Activated CD8-positive, alpha-beta memory T cell treated with anti-CD3 and anti-CD28 coated beads, Interleukin-2, amount 10 ng/mL, durations not matched to agents 7 days and 5 days (primary cell): ENCODE results near the gene ZNF511. TPM values are rescaled to one million over a fixed set of nuclear protein-coding genes. Genes with fewer than 3 reads are reported as not detected.

ENCODE experiments used
- ATAC-seq: fragments of 150-1000 bp; cut with Tn5 transposase; one replicate; pipeline ENCODE4 v1.10.0; 2021; ENCODE audit warnings: moderate library complexity
- CTCF ChIA-PET: fragments of 350-600 bp; sonication (Branson Sonifier 250); formaldehyde crosslinking; loops from one replicate; lab custom pipeline; 2021; ENCODE audit warnings: antibody characterized with exemption; lab: Charles Lee
- DNase-seq: peaks from one replicate; pipeline ENCODE4 v3.0.0-alpha.2; 2020
- H3K27ac Mint-ChIP-seq: one replicate; pipeline ENCODE4 v1.8.0; 2021; ENCODE audit warnings: mild to moderate bottlenecking, mixed read lengths
- H3K27me3 Mint-ChIP-seq: one replicate; pipeline ENCODE4 v1.8.0; 2021; ENCODE audit warnings: mixed read lengths
- H3K36me3 Mint-ChIP-seq: one replicate; pipeline ENCODE4 v1.8.0; 2021; ENCODE audit warnings: mild to moderate bottlenecking, mixed read lengths
- H3K4me1 Mint-ChIP-seq: one replicate; pipeline ENCODE4 v1.8.0; 2021; ENCODE audit warnings: mixed read lengths
- H3K4me3 Mint-ChIP-seq: one replicate; pipeline ENCODE4 v1.8.0; 2021; ENCODE audit warnings: mild to moderate bottlenecking, moderate library complexity, mixed read lengths
- H3K9me3 Mint-ChIP-seq: one replicate; pipeline ENCODE4 v1.8.0; 2022; ENCODE audit warnings: low read depth, mixed read lengths
- total RNA-seq, 2 experiments: library from RNA; stranded (reverse); gene quantifications; one replicate each; pipeline ENCODE4 v1.2.3, GENCODE V29; 2021

Gene ZNF511
- total RNA-seq, 2 experiments from 2014 or later: 50.7 to 60.1 TPM

DNA sequence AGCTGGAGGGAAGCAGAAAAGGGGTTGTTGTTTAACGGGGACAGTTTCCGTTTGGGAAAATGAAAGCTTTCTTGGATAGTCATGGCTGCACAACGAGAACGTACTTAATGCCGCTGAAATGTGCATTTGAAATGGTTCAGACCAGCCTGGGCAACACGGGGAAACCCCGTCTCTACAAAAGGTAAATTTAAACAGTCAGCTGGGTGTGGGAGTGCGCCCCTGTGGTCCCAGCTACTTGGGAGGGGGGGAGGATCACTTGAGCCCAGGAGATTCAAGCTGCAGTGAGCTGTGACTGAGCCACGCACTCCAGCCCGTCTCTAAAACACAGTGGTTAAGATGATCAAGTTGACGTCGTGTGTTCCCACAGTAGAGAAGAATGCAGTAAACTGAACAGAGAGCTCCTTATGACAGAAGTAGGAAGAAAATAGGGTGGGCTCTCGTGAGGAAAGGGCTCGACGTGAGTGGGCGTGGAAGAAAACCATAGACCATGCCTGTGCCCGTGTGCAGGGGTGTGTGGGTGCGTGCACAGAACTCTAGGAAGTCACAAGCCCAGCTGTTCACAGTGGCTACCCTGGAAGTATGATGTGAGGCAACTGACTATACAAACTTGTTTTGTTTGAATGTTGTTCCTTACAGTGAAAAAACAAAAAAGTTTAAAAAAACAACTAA is 53.2 kb downstream of the ZNF511 start:
- peaks cover 10% of the 10 kb centered on the region for H3K4me1 Mint-ChIP-seq

More for the DNA sequence above, 53.2 kb downstream of the ZNF511 start:
- H3K27me3 Mint-ChIP-seq: no peaks in the 10 kb centered on the region
- H3K9me3 Mint-ChIP-seq: no peaks in the 10 kb centered on the region
- H3K36me3 Mint-ChIP-seq: peaks cover 2% of the 10 kb centered on the region
- CTCF ChIA-PET: interaction anchor here (0.6 to 1.9 kb wide), 4 partner anchors 9 to 47 kb away, joined by 3 to 8 read pairs (median 4); partner anchors contain the start of gene PRAP1
- peak overlapping the region; percentile 16 for H3K27ac Mint-ChIP-seq
- DNase-seq (no peak), ATAC-seq (no peak)
- H3K4me3 Mint-ChIP-seq: peak overlapping the region; percentile 13

Other genes with a start within 250 kb of the ZNF511 start
- gene ADGRA1, start 221.0 kb upstream of the ZNF511 start, total RNA-seq: not detected
- gene KNDC1, start 148.7 kb upstream of the ZNF511 start, total RNA-seq: under 1 TPM in 1 of 2 experiments, not detected in 1; 0.32 TPM
- not detected for gene UTF1, start 78.7 kb upstream of the ZNF511 start, total RNA-seq
- gene VENTX, start 71.1 kb upstream of the ZNF511 start, total RNA-seq: under 1 TPM in 1 of 2 experiments, not detected in 1; 0.12 TPM
- gene ADAM8, start 32.0 kb upstream of the ZNF511 start, total RNA-seq: 100 to 1,000 TPM; 142 to 173 TPM
- gene TUBGCP2, start within 50 bp of the ZNF511 start, total RNA-seq: 10 to 100 TPM; 60.4 to 64.7 TPM
- not detected for gene CALY, start 28.0 kb downstream of the ZNF511 start, total RNA-seq
- gene PRAP1, start 38.5 kb downstream of the ZNF511 start, total RNA-seq: not detected
- 10 to 100 TPM in 1 of 2 experiments, 1 to 10 TPM in 1; 9.1 to 13.1 TPM for gene FUOM, start 49.1 kb downstream of the ZNF511 start, total RNA-seq
- gene ECHS1, start 64.4 kb downstream of the ZNF511 start, total RNA-seq: 10 to 100 TPM; 34.0 to 50.2 TPM
- gene PAOX, start 70.3 kb downstream of the ZNF511 start, total RNA-seq: 1 to 10 TPM; 5.6 to 6.0 TPM
- gene MTG1, start 85.2 kb downstream of the ZNF511 start, total RNA-seq: 10 to 100 TPM; 56.0 to 64.9 TPM
- not detected for gene SPRN, start 115.7 kb downstream of the ZNF511 start, total RNA-seq
- gene SCART1, start 145.0 kb downstream of the ZNF511 start, total RNA-seq: 1 to 10 TPM in 1 of 2 experiments, under 1 TPM in 1; 0.82 to 4.8 TPM
- under 1 TPM in 1 of 2 experiments, not detected in 1; 0.26 TPM for gene CYP2E1, start 218.4 kb downstream of the ZNF511 start, total RNA-seq